Ascending aorta (tissue), 2 donors: ENCODE data around the gene FBXO34. TPM values are rescaled to one million over a fixed set of nuclear protein-coding genes. Genes with fewer than 3 reads are reported as not detected.

ENCODE experiments used
- DNase-seq, 2 donors: peaks; one replicate each; pipeline ENCODE4 v3.0.0-alpha.2; 2019; ENCODE audit warnings: low spot score in 2 of 2
- H3K27ac ChIP-seq, 2 donors: fragments of 200-600 bp; sonication (generic); one replicate each; pipeline ENCODE4 v1.5.1; 2016 to 2017; ENCODE audit warnings: mild to moderate bottlenecking in 1 of 2
- H3K27me3 ChIP-seq: fragments of 200-600 bp; sonication (generic); one replicate; pipeline ENCODE4 v1.5.1; 2017
- H3K36me3 ChIP-seq, 2 donors: fragments of 200-600 bp; sonication (generic); one replicate each; pipeline ENCODE4 v1.5.1; 2016
- H3K4me1 ChIP-seq, 2 donors: fragments of 200-600 bp; sonication (generic); one replicate each; pipeline ENCODE4 v1.5.1; 2016 to 2017; ENCODE audit warnings: mild to moderate bottlenecking in 1 of 2
- H3K4me3 ChIP-seq, 2 donors: fragments of 200-600 bp; sonication (generic); one replicate each; pipeline ENCODE4 v1.5.1; 2016 to 2017; ENCODE audit warnings: mild to moderate bottlenecking in 1 of 2
- H3K9me3 ChIP-seq, 2 donors: fragments of 200-600 bp; sonication (generic); one replicate each; pipeline ENCODE4 v1.5.1; 2016
- intact Hi-C: fragments of 100-400 bp; cut with DNase I; formaldehyde crosslinking; loops from one replicate; pipeline ENCODE4 v1.15.1; 2023
- total RNA-seq: library from RNA; depleted of rRNA; stranded (reverse); fragments of >200 nt; gene quantifications from one replicate; pipeline ENCODE4 v1.1.0, GENCODE V29; 2016
- TF ChIP-seq, protein P1 (sequence below), 3 experiments: fragments of 200-600 bp in 2 of 3; fragments of 450-650 bp in 1 of 3; sonication (generic) in 2 of 3; IDR thresholded peaks; one replicate each; pipeline ENCODE4 v1.5.1; 2016 to 2019; ENCODE audit warnings: antibody characterized with exemption in 3 of 3, mild to moderate bottlenecking in 1 of 3, moderate library complexity in 1 of 3

Gene FBXO34
- total RNA-seq, 1 donor from 2014 or later = 18.0 TPM

DNA sequence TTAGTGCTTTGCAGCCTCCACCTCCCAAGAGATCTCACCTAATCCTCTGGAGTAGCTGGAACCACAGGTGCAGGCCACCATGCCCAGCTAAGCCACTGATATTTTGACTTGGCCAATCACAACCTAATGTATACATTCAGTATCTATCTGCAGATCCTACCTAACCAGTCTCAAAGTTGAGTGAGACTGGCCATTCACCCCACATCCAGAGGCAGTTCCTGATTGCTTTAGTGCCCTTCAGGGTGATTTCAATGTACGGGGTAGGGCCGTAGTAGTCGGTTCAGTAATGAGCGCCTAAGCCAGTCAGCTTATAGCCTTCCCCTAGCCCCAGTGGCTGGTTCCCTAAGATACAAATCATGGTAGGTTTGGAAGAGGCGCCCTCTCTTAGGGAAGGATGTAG lies 27.4 kb upstream of the FBXO34 start:
- no peak overlapping the region for H3K27ac ChIP-seq
- H3K36me3 ChIP-seq = no peaks in the 10 kb centered on the region
- intact Hi-C loops = no loop called here
- H3K4me1 ChIP-seq = no peaks in the 10 kb centered on the region
- TF ChIP-seq, protein P1, sequence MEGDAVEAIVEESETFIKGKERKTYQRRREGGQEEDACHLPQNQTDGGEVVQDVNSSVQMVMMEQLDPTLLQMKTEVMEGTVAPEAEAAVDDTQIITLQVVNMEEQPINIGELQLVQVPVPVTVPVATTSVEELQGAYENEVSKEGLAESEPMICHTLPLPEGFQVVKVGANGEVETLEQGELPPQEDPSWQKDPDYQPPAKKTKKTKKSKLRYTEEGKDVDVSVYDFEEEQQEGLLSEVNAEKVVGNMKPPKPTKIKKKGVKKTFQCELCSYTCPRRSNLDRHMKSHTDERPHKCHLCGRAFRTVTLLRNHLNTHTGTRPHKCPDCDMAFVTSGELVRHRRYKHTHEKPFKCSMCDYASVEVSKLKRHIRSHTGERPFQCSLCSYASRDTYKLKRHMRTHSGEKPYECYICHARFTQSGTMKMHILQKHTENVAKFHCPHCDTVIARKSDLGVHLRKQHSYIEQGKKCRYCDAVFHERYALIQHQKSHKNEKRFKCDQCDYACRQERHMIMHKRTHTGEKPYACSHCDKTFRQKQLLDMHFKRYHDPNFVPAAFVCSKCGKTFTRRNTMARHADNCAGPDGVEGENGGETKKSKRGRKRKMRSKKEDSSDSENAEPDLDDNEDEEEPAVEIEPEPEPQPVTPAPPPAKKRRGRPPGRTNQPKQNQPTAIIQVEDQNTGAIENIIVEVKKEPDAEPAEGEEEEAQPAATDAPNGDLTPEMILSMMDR (IDR thresholded peaks at IDR 0.05) = no peak
- H3K27me3 ChIP-seq = no peaks in the 10 kb centered on the region
- no peak for DNase-seq
- H3K4me3 ChIP-seq = no peak overlapping the region
- no peaks in the 10 kb centered on the region for H3K9me3 ChIP-seq

DNA sequence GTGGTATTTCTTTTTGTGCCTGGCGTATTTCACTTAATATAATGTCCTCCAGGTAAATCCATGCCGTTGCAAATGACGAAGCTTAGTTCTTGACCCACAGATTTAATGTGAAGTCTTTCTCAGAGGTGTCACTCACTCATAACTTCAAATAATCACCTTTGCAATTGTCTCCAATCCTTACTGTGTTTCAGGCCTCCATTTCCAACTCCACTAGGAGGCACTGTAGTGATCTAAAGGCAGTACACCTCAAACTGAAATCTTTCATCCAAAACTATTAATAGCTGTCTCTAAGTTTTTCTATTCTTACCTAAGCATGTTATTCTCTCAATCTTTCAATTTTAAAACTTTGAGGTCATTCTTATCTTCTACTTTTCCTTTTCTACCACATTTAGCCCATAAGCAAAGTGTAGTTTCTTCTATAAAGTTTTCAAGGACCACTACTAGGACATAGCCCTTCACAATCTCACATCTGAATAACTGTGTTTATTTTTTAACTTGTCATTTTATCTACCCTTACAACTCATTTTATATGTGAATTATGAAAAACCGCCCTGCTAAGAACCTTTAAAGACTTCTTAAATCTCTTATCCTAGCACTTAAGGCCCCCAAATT lies 25.5 kb upstream of the FBXO34 start:
- Histone ChIP-seq H3K27me3 (no peaks in the 10 kb centered on the region), H3K4me3 (no peak overlapping the region), H3K27ac (peak overlapping the region in 1 of 2 donors; percentile 17), H3K9me3 (no peaks in the 10 kb centered on the region), H3K4me1 (no peaks in the 10 kb centered on the region), H3K36me3 (no peaks in the 10 kb centered on the region)
- intact Hi-C loops = loop anchor here (1.0 kb wide), 2 partner anchors 109 to 185 kb away; no protein-coding TSS in a partner anchor
- TF ChIP-seq, protein P1 (IDR thresholded peaks at IDR 0.05) = peak; percentile 40 to 70 (median 52)
- no peak for DNase-seq

DNA sequence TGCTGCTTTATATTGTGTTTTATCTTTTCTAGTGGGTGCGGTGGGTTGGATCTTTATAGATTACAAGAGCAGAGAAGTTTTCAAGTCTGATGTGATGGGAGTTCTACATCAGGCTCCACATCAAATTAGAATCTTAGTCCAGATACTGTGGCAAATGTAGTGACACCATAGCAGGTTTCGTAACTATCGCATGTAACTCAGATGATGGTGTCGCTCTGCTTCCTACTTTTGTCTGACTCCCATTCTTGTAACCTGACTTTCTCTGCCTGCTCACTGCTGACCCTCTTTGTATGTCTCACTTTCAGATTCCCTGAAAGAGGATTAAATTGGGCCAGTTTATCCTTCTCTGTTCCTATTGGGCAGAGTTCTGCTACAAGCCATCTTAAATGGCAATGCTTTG lies 22.8 kb upstream of the FBXO34 start:
- Histone ChIP-seq H3K27ac (no peak overlapping the region), H3K4me1 (no peaks in the 10 kb centered on the region), H3K4me3 (no peak overlapping the region), H3K9me3 (no peaks in the 10 kb centered on the region), H3K27me3 (no peaks in the 10 kb centered on the region), H3K36me3 (no peaks in the 10 kb centered on the region)
- DNase-seq = no peak
- intact Hi-C loops = no loop called here
- TF ChIP-seq, protein P1 (IDR thresholded peaks at IDR 0.05) = no peak

DNA sequence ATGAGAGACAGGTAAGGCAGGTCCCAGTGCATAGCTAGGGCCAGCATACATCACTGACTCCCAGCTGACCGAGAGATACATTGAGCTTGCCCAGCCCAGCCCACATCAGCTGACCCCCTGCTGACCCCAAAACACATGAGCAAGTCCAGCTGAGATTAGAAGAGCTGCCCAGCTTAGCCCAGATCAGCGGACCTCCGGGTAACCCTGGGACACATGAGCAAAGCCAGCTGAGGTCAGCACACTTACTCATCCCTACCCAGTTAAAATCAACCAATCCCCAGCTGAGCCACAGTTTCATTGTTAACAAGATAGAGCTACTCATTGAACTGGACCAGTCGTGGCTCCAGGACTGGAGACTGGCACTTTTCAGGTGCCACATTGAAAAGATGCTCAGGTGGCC lies 21.8 kb upstream of the FBXO34 start:
- H3K9me3 ChIP-seq = no peaks in the 10 kb centered on the region
- no peaks in the 10 kb centered on the region for H3K4me1 ChIP-seq
- TF ChIP-seq, protein P1 (IDR thresholded peaks at IDR 0.05) = no peak
- intact Hi-C loops = no loop called here
- no peak overlapping the region for H3K4me3 ChIP-seq
- H3K27ac ChIP-seq = no peak overlapping the region
- no peaks in the 10 kb centered on the region for H3K27me3 ChIP-seq
- no peak for DNase-seq
- no peaks in the 10 kb centered on the region for H3K36me3 ChIP-seq

DNA sequence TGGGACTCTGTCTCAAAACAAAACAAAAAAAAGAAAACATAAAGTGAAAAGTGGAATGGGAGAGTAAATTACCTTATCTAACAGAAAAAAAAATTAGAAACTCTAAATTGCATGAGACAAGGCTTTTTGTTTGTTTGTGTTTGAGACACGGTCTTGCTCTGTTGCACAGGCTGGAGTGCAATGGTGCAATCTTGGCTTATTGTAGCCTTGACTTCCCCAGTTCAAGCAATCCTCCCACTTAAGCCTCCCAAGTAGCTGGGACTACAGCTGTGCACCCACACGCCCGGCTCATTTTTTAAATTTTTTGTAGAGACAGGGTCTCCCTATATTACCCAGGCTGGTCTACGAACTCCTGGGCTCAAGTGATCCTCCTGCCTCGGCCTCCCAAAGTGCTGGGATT lies 17.9 kb upstream of the FBXO34 start:
- no peaks in the 10 kb centered on the region for H3K4me1 ChIP-seq
- no peak overlapping the region for H3K4me3 ChIP-seq
- no peak overlapping the region for H3K27ac ChIP-seq
- H3K27me3 ChIP-seq = no peaks in the 10 kb centered on the region
- H3K36me3 ChIP-seq = no peaks in the 10 kb centered on the region
- DNase-seq = no peak
- no peaks in the 10 kb centered on the region for H3K9me3 ChIP-seq
- TF ChIP-seq, protein P1 (IDR thresholded peaks at IDR 0.05) = no peak
- intact Hi-C loops = no loop called here

DNA sequence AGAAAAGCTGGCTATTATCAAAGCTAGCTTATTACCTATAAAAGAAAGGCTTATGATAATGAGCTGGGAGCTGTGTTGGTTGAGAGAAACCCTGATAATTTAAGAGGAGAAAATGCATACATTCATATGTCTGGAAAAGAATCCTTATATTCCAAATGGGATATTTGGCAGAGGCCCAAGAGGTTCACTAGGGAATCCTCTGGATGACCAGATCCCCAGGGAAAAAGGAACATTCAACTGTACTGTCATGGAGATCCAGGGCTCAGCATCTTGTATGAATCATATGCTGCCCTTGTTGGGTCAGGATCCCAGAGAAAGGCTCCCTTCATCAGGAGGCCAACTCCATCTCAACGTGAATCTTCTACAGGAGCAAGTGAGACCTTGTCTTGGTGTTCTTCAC lies 16.6 kb upstream of the FBXO34 start:
- no peaks in the 10 kb centered on the region for H3K27me3 ChIP-seq
- DNase-seq = no peak
- H3K9me3 ChIP-seq = no peaks in the 10 kb centered on the region
- no peak overlapping the region for H3K27ac ChIP-seq
- intact Hi-C loops = no loop called here
- no peaks in the 10 kb centered on the region for H3K4me1 ChIP-seq
- H3K4me3 ChIP-seq = no peak overlapping the region
- TF ChIP-seq, protein P1 (IDR thresholded peaks at IDR 0.05) = no peak
- H3K36me3 ChIP-seq = no peaks in the 10 kb centered on the region
